Kidney (tissue), 14 donors: ENCODE results near the gene COL6A3. TPM values are rescaled to one million over a fixed set of nuclear protein-coding genes. Genes with fewer than 3 reads are reported as not detected.

Experiments used
- DNase-seq, 5 donors: peaks; one replicate each; pipeline ENCODE4 v3.0.0-alpha.2; 2013 to 2020
- FAIRE-seq: peaks from 2 replicates; lab custom pipeline; 2012; peaks lifted over from hg19 to GRCh38; lab: Jason Lieb, UNC
- H3K27ac ChIP-seq, 2 donors: one replicate each; pipeline ENCODE4 v1.7.0; 2013; ENCODE audit warnings: low read depth in 2 of 2, low read length in 2 of 2, inconsistent platforms in 1 of 2
- H3K27me3 ChIP-seq: one replicate; pipeline ENCODE4 v1.7.1; 2013; ENCODE audit warnings: low read length, inconsistent platforms; ENCODE audit not compliant: control insufficient read depth, insufficient read depth
- H3K36me3 ChIP-seq, 3 donors: one replicate each; pipeline versions ENCODE4 v1.7.0 to v1.7.1; 2013; ENCODE audit warnings: low read length in 3 of 3, control low read depth in 1 of 3, inconsistent platforms in 1 of 3; ENCODE audit not compliant: insufficient read depth in 3 of 3, control insufficient read depth in 2 of 3
- H3K4me1 ChIP-seq, 3 donors: one replicate each; pipeline versions ENCODE4 v1.7.0 to v1.7.1; 2013; ENCODE audit warnings: low read length in 3 of 3, inconsistent platforms in 1 of 3, low read depth in 1 of 3; ENCODE audit not compliant: control insufficient read depth in 2 of 3, insufficient read depth in 2 of 3
- H3K4me3 ChIP-seq, 3 donors: one replicate each; pipeline versions ENCODE4 v1.7.0 to v1.8.1; 2013; ENCODE audit warnings: low read length in 3 of 3, control low read depth in 1 of 3, inconsistent platforms in 1 of 3
- H3K9ac ChIP-seq, 3 donors: one replicate each; pipeline versions ENCODE4 v1.7.0 to v1.7.1; 2013; ENCODE audit warnings: low read length in 3 of 3, control low read depth in 1 of 3, inconsistent platforms in 1 of 3
- H3K9me3 ChIP-seq, 3 donors: one replicate each; pipeline versions ENCODE4 v1.7.0 to v1.7.1; 2013; ENCODE audit warnings: low read length in 3 of 3, control low read depth in 1 of 3, inconsistent platforms in 1 of 3; ENCODE audit not compliant: control insufficient read depth in 2 of 3, insufficient read depth in 1 of 3
- CTCF ChIP-seq: IDR thresholded peaks from 3 replicates; pipeline ENCODE4 v1.5.1; 2012; ENCODE audit warnings: mild to moderate bottlenecking, moderate library complexity, borderline replicate concordance; ENCODE audit not compliant: insufficient read depth; ENCODE audit errors: extremely low read depth
- intact Hi-C: fragments of 100-400 bp; cut with DNase I; formaldehyde crosslinking; loops from one replicate; pipeline ENCODE4 v1.11.1; 2022
- polyA plus RNA-seq: library from polyadenylated mRNA; stranded (reverse); fragments of 350-450 nt; fragmentation: Illumina TruSeq; extraction: RNeasy Lipid Tissue Mini Kit (QIAGEN cat#74804); gene quantifications from one replicate; pipeline ENCODE4 v1.2.3, GENCODE V29; 2014; ENCODE audit warnings: low read depth, low replicate concordance; ENCODE audit not compliant: insufficient read depth
- total RNA-seq: library from RNA; stranded (reverse); fragmentation: NEBNext Ultra II Directional; extraction: Animal tissue kit (Norgen Biotek cat#: 25700); gene quantifications from one replicate; pipeline ENCODE4 v1.2.1, GENCODE V29; 2021
- donor health status: control.
- donor health status: control.
- donor health status: control.
- donor health status: control.
- donor health status: control.
- donor health status: DM: yes; HTN: yes; CAD: no.
- donor health status: Normal renal cell carcinoma (clear cell type).

Gene COL6A3
- total and polyA plus RNA-seq, 2 donors from 2014 or later, result 3.8 to 59.5 TPM

GRCh38 chr2:237320801-237321560, 93.0 kb downstream of the COL6A3 start:
- no peaks in the 10 kb centered on the region for H3K27me3 ChIP-seq
- H3K4me3 ChIP-seq, result no peak overlapping the region
- no peaks in the 10 kb centered on the region for H3K36me3 ChIP-seq
- intact Hi-C loops, result no loop called here
- no peaks in the 10 kb centered on the region for H3K9me3 ChIP-seq
- FAIRE-seq (no peak), DNase-seq (no peak)
- no peak overlapping the region for H3K9ac ChIP-seq
- peaks cover 0 to 7% (median 0%) of the 10 kb centered on the region in 3 donors for H3K4me1 ChIP-seq
- H3K27ac ChIP-seq, result no peak overlapping the region
- TF ChIP-seq CTCF, result no peak

GRCh38 chr2:237319887-237320286, 94.1 kb downstream of the COL6A3 start:
- no peak overlapping the region for H3K4me3 ChIP-seq
- H3K9ac ChIP-seq, result no peak overlapping the region
- peaks cover 0 to 7% (median 2%) of the 10 kb centered on the region in 3 donors for H3K4me1 ChIP-seq
- no peak for TF ChIP-seq CTCF
- intact Hi-C loops, result no loop called here
- FAIRE-seq, result no peak
- DNase-seq, result no peak
- H3K27ac ChIP-seq, result no peak overlapping the region
- H3K36me3 ChIP-seq, result no peaks in the 10 kb centered on the region
- H3K27me3 ChIP-seq, result no peaks in the 10 kb centered on the region
- H3K9me3 ChIP-seq, result no peaks in the 10 kb centered on the region

GRCh38 chr2:237319086-237319820, 94.7 kb downstream of the COL6A3 start:
- Histone ChIP-seq H3K36me3 (no peaks in the 10 kb centered on the region), H3K9me3 (no peaks in the 10 kb centered on the region), H3K4me3 (no peak overlapping the region), H3K27me3 (no peaks in the 10 kb centered on the region), H3K27ac (no peak overlapping the region), H3K9ac (no peak overlapping the region), H3K4me1 (peaks cover 0 to 2% (median 2%) of the 10 kb centered on the region in 3 donors)
- intact Hi-C loops, result no loop called here
- no peak for TF ChIP-seq CTCF
- FAIRE-seq, result no peak
- no peak for DNase-seq
